DOHH2 (cell line): ENCODE measurements around the gene AGBL1.

Experiments
- EZH2phosphoT487 ChIP-seq: fragments of 200-600 bp; sonication (generic); IDR thresholded peaks from 2 replicates; pipeline ENCODE4 v1.6.1; 2017; ENCODE audit warnings: borderline replicate concordance, mild to moderate bottlenecking, antibody characterized with exemption, low read length, moderate library complexity, mixed read lengths
- TF ChIP-seq, protein P1 (sequence below): fragments of 200-600 bp; sonication (generic); IDR thresholded peaks from one replicate; pipeline ENCODE4 v1.5.1; 2014; ENCODE audit warnings: antibody characterized with exemption, mild to moderate bottlenecking, low read depth, low read length; ENCODE audit not compliant: poor library complexity, severe bottlenecking

GRCh38 chr15:86608461-86609205 lies 529.0 kb downstream of the AGBL1 start:
- TF ChIP-seq, protein P1, sequence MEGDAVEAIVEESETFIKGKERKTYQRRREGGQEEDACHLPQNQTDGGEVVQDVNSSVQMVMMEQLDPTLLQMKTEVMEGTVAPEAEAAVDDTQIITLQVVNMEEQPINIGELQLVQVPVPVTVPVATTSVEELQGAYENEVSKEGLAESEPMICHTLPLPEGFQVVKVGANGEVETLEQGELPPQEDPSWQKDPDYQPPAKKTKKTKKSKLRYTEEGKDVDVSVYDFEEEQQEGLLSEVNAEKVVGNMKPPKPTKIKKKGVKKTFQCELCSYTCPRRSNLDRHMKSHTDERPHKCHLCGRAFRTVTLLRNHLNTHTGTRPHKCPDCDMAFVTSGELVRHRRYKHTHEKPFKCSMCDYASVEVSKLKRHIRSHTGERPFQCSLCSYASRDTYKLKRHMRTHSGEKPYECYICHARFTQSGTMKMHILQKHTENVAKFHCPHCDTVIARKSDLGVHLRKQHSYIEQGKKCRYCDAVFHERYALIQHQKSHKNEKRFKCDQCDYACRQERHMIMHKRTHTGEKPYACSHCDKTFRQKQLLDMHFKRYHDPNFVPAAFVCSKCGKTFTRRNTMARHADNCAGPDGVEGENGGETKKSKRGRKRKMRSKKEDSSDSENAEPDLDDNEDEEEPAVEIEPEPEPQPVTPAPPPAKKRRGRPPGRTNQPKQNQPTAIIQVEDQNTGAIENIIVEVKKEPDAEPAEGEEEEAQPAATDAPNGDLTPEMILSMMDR, result no peak
- no peak for TF ChIP-seq EZH2phosphoT487
